Liver (tissue), 3 donors: Measurements from ENCODE around the gene LRMDA.

Experiments used
- ATF3 ChIP-seq: IDR thresholded peaks from 2 replicates; pipeline ENCODE4 v1.6.1; 2016; ENCODE audit warnings: antibody characterized with exemption
- FOXA1 ChIP-seq: IDR thresholded peaks from 2 replicates; pipeline ENCODE4 v1.6.1; 2016; ENCODE audit warnings: antibody characterized with exemption
- HNF4A ChIP-seq, 2 donors: conservative IDR thresholded peaks; 2 replicates each; pipeline ENCODE4 v1.6.1; 2016; ENCODE audit warnings: antibody characterized with exemption in 2 of 2, mild to moderate bottlenecking in 2 of 2
- RAD21 ChIP-seq, 2 donors: IDR thresholded peaks; 2 replicates each; pipeline ENCODE4 v1.6.1; 2016; ENCODE audit warnings: antibody characterized with exemption in 2 of 2, mild to moderate bottlenecking in 2 of 2
- REST ChIP-seq: IDR thresholded peaks from 2 replicates; pipeline ENCODE4 v1.6.1; 2016; ENCODE audit warnings: antibody characterized with exemption, mild to moderate bottlenecking
- RXRA ChIP-seq, 2 donors: IDR thresholded peaks; 2 replicates each; pipeline ENCODE4 v1.6.1; 2017 to 2018; ENCODE audit warnings: antibody characterized with exemption in 2 of 2, mild to moderate bottlenecking in 1 of 2
- SP1 ChIP-seq: IDR thresholded peaks from 2 replicates; pipeline ENCODE4 v1.6.1; 2018; ENCODE audit warnings: antibody characterized with exemption, mild to moderate bottlenecking
- TAF1 ChIP-seq: conservative IDR thresholded peaks from 2 replicates; pipeline ENCODE4 v1.6.1; 2016; ENCODE audit warnings: antibody characterized with exemption, mild to moderate bottlenecking
- YY1 ChIP-seq: IDR thresholded peaks from 2 replicates; pipeline ENCODE4 v1.6.1; 2016; ENCODE audit warnings: antibody characterized with exemption, mild to moderate bottlenecking
- TF ChIP-seq, protein P1 (sequence below): fragments of 150-350 bp; IDR thresholded peaks from 2 replicates; pipeline ENCODE4 v1.5.1; 2017; ENCODE audit warnings: improper control_type of control experiment, low read depth, low read length; ENCODE audit not compliant: missing input control
- donor health status: healthy.
- donor health status: healthy.

GRCh38 chr10:76080991-76081390 is 649.6 kb downstream of the LRMDA start:
- TF ChIP-seq, protein P1, sequence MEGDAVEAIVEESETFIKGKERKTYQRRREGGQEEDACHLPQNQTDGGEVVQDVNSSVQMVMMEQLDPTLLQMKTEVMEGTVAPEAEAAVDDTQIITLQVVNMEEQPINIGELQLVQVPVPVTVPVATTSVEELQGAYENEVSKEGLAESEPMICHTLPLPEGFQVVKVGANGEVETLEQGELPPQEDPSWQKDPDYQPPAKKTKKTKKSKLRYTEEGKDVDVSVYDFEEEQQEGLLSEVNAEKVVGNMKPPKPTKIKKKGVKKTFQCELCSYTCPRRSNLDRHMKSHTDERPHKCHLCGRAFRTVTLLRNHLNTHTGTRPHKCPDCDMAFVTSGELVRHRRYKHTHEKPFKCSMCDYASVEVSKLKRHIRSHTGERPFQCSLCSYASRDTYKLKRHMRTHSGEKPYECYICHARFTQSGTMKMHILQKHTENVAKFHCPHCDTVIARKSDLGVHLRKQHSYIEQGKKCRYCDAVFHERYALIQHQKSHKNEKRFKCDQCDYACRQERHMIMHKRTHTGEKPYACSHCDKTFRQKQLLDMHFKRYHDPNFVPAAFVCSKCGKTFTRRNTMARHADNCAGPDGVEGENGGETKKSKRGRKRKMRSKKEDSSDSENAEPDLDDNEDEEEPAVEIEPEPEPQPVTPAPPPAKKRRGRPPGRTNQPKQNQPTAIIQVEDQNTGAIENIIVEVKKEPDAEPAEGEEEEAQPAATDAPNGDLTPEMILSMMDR = no peak
- TF ChIP-seq REST (no peak), SP1 (no peak), YY1 (no peak), RXRA (IDR thresholded peaks at IDR 0.05) (no peak), ATF3 (no peak), HNF4A (conservative IDR thresholded peaks at IDR 0.05) (no peak), FOXA1 (no peak), TAF1 (no peak), RAD21 (IDR thresholded peaks at IDR 0.05) (no peak)
